Brain microvascular endothelial cell (primary cell): Measurements from ENCODE around the gene ORAI3.
A peak's percentile ranks its signal among the peaks of the same experiment; 100 is the strongest.

Experiments
- DNase-seq: peaks from one replicate; pipeline ENCODE4 v3.0.0-alpha.2; 2020
- H3K27ac ChIP-seq: fragments of 250-450 bp; sonication (Bioruptor Pico); 2 replicates; pipeline ENCODE4 v1.5.1; 2020; ENCODE audit warnings: mild to moderate bottlenecking, moderate library complexity
- H3K27me3 ChIP-seq: fragments of 250-450 bp; sonication (Bioruptor Pico); replicated peaks from 2 replicates; pipeline ENCODE4 v1.5.1; 2020; ENCODE audit warnings: mild to moderate bottlenecking
- H3K36me3 ChIP-seq: fragments of 250-450 bp; sonication (Bioruptor Pico); replicated peaks from 2 replicates; pipeline ENCODE4 v1.5.1; 2020; ENCODE audit warnings: mild to moderate bottlenecking
- H3K4me3 ChIP-seq: 2 replicates; pipeline ENCODE4 v1.5.1; 2011; ENCODE audit warnings: low read depth, mild to moderate bottlenecking, control low read depth, low read length, moderate library complexity
- in situ Hi-C: cut with HindIII; loops from 2 replicates; pipeline ENCODE4 v1.10.0; 2017; ENCODE audit warnings: low sequenced_read_pairs, low pct_ligation_motif_present
- TF ChIP-seq, protein P1 (sequence below): IDR thresholded peaks from 2 replicates; pipeline ENCODE4 v1.5.1; 2011; ENCODE audit warnings: low read depth, mild to moderate bottlenecking, moderate library complexity, low read length, control low read depth, inconsistent platforms; ENCODE audit errors: missing control alignments

ORAI3 gene

DNA sequence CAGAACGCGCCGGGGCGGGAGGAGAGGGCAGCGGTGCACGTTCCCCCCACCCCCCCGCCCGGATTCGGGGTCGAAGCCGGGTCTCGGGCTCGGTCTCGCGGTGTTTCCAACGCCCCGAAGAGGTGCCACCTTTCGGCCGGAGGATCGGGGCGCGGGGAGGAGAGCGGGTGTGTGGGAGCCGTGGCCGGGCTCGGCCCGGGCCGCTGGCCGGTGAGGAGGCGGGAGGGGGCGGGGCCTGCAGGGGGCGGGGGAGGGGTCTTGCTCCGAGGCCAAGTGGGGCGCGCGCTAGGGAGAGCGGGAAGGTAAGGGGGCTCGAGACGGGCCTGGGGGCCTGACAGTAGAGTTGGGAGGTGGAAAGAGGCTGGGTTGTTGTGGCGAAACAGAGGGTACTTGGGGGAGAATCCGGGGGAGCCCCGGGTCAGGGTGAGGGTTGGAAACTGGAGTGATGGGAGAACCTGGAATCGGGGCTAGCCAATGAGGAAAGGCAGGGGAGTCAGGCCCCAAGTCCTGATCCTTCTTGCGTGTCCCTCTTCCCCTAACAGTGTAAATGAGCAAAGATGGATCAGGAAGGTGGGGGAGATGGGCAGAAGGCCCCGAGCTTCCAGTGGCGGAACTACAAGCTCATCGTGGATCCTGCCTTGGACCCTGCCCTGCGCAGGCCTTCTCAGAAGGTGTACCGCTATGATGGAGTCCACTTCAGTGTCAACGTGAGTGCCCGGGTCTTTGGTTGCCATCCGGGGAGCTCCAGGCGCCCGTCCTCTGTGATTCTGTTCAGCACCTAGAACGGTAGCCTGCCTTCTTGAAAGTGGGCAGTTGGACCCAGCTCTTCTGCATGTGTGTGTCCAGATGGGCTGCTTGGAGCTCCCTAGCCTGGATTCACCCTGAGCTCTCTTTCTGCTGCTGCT is 9.6 kb downstream of the ORAI3 start:
- Histone ChIP-seq H3K27me3 (no peaks in the 10 kb centered on the region), H3K27ac (peak overlapping the region; percentile 99), H3K4me3 (peak overlapping the region; percentile 88), H3K36me3 (peaks cover 34% of the 10 kb centered on the region)
- no peak for DNase-seq
- TF ChIP-seq, protein P1, sequence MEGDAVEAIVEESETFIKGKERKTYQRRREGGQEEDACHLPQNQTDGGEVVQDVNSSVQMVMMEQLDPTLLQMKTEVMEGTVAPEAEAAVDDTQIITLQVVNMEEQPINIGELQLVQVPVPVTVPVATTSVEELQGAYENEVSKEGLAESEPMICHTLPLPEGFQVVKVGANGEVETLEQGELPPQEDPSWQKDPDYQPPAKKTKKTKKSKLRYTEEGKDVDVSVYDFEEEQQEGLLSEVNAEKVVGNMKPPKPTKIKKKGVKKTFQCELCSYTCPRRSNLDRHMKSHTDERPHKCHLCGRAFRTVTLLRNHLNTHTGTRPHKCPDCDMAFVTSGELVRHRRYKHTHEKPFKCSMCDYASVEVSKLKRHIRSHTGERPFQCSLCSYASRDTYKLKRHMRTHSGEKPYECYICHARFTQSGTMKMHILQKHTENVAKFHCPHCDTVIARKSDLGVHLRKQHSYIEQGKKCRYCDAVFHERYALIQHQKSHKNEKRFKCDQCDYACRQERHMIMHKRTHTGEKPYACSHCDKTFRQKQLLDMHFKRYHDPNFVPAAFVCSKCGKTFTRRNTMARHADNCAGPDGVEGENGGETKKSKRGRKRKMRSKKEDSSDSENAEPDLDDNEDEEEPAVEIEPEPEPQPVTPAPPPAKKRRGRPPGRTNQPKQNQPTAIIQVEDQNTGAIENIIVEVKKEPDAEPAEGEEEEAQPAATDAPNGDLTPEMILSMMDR: no peak
- in situ Hi-C loops: no loop called here

- in situ Hi-C loops: no loop called here
- H3K27ac ChIP-seq: no peak overlapping the region
- TF ChIP-seq, protein P1: no peak
- peaks cover 53% of the 10 kb centered on the region for H3K36me3 ChIP-seq
- H3K27me3 ChIP-seq: no peaks in the 10 kb centered on the region
- H3K4me3 ChIP-seq: no peak overlapping the region
- no peak for DNase-seq
Measured at GRCh38 chr16:30961384-30961783, 12.5 kb downstream of the ORAI3 start.

GRCh38 chr16:30963925-30964511 is 15.2 kb downstream of the ORAI3 start:
- in situ Hi-C loops: no loop called here
- H3K36me3 ChIP-seq: peaks cover 63% of the 10 kb centered on the region
- no peaks in the 10 kb centered on the region for H3K27me3 ChIP-seq
- H3K4me3 ChIP-seq: no peak overlapping the region
- H3K27ac ChIP-seq: no peak overlapping the region
- DNase-seq: no peak
- TF ChIP-seq, protein P1: no peak

DNA sequence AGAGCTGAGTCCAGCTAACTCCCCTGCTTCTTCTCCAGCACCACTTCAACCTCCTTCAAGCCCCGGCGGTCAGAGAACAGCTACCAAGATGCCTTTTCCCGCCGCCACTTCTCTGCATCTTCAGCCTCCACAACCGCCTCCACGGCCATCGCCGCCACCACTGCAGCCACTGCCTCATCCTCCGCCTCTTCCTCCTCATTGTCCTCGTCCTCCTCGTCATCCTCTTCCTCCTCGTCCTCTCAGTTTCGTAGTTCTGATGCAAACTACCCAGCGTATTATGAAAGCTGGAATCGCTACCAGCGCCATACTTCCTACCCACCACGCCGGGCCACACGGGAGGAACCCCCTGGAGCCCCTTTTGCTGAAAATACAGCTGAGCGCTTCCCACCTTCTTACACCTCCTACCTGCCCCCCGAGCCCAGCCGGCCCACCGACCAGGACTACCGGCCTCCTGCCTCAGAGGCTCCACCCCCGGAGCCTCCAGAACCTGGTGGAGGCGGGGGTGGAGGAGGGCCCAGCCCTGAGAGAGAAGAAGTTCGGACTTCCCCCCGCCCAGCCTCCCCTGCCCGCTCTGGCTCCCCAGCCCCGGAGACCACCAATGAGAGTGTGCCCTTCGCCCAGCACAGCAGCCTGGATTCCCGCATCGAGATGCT is 15.8 kb downstream of the ORAI3 start:
- Histone ChIP-seq H3K4me3 (no peak overlapping the region), H3K27ac (no peak overlapping the region), H3K36me3 (peaks cover 65% of the 10 kb centered on the region), H3K27me3 (no peaks in the 10 kb centered on the region)
- TF ChIP-seq, protein P1: no peak
- in situ Hi-C loops: no loop called here
- DNase-seq: no peak

- no peak overlapping the region for H3K4me3 ChIP-seq
- peaks cover 64% of the 10 kb centered on the region for H3K36me3 ChIP-seq
- TF ChIP-seq, protein P1: no peak
- H3K27ac ChIP-seq: no peak overlapping the region
- in situ Hi-C loops: no loop called here
- no peak for DNase-seq
- no peaks in the 10 kb centered on the region for H3K27me3 ChIP-seq
Measured at GRCh38 chr16:30965436-30965835, 16.6 kb downstream of the ORAI3 start.
